ENCODE data around the gene DHH. TPM values are rescaled to one million over a fixed set of nuclear protein-coding genes. Genes with fewer than 3 reads are reported as not detected.

DHH gene
- polyA plus RNA-seq, 2 of the 4 experiments (the other 2 are of a cell fraction): not detected

DNA sequence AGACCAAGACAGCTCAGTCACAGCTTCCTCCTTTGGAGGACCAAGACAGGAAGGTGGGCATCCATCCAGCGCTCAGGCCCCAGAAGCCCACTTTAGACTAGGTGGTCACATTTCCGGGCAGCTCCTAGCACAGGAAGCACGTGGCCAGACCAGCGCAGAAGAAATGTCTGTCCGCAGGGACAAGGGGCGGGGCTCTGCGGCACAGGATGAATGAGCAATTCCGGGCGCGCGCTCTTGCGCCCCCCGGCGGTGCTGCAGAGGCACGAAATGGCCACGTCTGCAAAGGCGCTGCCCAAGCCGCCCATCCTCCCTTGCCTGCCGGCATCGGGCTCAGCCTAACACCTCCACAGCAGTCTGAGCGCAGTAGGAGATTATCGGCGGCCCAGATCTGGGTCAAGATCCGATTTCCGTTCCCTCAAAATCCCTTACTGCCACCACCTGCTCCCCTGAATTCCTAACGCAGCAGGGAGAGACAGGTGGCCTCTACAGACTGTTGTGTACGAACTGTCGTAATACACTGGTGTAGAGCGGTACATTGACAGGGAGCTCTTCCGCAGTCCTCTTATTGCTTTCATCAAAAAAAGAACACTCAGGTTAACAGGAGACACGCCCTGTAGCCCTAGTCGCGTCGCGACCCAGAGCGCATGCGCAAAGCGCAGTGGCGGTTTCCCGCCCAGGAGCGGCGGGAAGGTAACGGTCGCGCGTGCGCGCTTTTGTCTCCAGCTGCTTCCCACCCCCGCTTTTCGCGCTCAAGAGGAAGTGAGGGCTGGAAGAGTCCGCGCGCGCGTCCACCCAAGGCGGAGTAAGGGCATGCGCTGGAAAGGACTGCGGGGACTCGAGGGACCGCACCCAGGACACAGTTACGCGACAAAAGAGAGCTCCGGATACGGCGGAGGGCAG, 35.8 kb upstream of the DHH start:
- DNase-seq (ENCODE audit: low read depth in 1 of 2, low spot score in 1 of 2) (peak; percentile 84 to 96), ATAC-seq (peak; percentile 74 to 80), FAIRE-seq (no peak)
- Histone ChIP-seq H3K9me3 (no peaks in the 10 kb centered on the region), H3K4me2 (peak overlapping the region; percentile 96), H3K27ac (peak overlapping the region; percentile 99), H3K4me1 (peaks cover 27% of the 10 kb centered on the region), H3K4me3 (peak overlapping the region; percentile 93)
- ChIA-PET CTCF (interaction anchor here (0.6 to 6.6 kb wide), 56 partner anchors 8 to 488 kb away, joined by 3 to 115 read pairs (median 4); partner anchors contain the start of genes DHH, LMBR1L, RHEBL1 and TUBA1C), POLR2A (interaction anchor here (0.6 to 3.4 kb wide), 41 partner anchors 9 to 698 kb away, joined by 3 to 66 read pairs (median 4); partner anchors contain the start of genes DHH, LMBR1L, NCKAP5L and PRKAG1)
- 1% methylated on average over 66 of the region's 66 CpGs for WGBS (ENCODE audit: missing lambda C conversion rate)
- 0 out of 2 replicates have a peak, but pooled peaks have one; percentile 17 for TF ChIP-seq NFE2L2 (conservative IDR thresholded peaks at IDR 0.05; ENCODE audit: low read length)
- no peak; the same call in 1 of the 2 replicates for TF ChIP-seq ZNF302 (CRISPR knock-in tag; IDR thresholded peaks at IDR 0.05)
- TF ChIP-seq ZSCAN20 (CRISPR knock-in tag; IDR thresholded peaks at IDR 0.05): no peak
- TF ChIP-seq, protein P1, sequence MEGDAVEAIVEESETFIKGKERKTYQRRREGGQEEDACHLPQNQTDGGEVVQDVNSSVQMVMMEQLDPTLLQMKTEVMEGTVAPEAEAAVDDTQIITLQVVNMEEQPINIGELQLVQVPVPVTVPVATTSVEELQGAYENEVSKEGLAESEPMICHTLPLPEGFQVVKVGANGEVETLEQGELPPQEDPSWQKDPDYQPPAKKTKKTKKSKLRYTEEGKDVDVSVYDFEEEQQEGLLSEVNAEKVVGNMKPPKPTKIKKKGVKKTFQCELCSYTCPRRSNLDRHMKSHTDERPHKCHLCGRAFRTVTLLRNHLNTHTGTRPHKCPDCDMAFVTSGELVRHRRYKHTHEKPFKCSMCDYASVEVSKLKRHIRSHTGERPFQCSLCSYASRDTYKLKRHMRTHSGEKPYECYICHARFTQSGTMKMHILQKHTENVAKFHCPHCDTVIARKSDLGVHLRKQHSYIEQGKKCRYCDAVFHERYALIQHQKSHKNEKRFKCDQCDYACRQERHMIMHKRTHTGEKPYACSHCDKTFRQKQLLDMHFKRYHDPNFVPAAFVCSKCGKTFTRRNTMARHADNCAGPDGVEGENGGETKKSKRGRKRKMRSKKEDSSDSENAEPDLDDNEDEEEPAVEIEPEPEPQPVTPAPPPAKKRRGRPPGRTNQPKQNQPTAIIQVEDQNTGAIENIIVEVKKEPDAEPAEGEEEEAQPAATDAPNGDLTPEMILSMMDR (IDR thresholded peaks at IDR 0.05): peak; percentile 90
- no peak for TF ChIP-seq KDM5A (IDR thresholded peaks at IDR 0.05)
- TF ChIP-seq, protein P2, sequence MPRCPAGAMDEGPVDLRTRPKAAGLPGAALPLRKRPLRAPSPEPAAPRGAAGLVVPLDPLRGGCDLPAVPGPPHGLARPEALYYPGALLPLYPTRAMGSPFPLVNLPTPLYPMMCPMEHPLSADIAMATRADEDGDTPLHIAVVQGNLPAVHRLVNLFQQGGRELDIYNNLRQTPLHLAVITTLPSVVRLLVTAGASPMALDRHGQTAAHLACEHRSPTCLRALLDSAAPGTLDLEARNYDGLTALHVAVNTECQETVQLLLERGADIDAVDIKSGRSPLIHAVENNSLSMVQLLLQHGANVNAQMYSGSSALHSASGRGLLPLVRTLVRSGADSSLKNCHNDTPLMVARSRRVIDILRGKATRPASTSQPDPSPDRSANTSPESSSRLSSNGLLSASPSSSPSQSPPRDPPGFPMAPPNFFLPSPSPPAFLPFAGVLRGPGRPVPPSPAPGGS (IDR thresholded peaks at IDR 0.05): no peak
- TF ChIP-seq SREBF2 (IDR thresholded peaks at IDR 0.05): no peak
- TF ChIP-seq, protein P3, sequence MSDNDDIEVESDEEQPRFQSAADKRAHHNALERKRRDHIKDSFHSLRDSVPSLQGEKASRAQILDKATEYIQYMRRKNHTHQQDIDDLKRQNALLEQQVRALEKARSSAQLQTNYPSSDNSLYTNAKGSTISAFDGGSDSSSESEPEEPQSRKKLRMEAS (IDR thresholded peaks at IDR 0.05): peak; percentile 96
- TF ChIP-seq BHLHE40 (IDR thresholded peaks at IDR 0.05; ENCODE audit: low read depth, low read length): no peak
- TF ChIP-seq FOSB (CRISPR knock-in tag; IDR thresholded peaks at IDR 0.05): peak; percentile 94
- TF ChIP-seq, protein P4, sequence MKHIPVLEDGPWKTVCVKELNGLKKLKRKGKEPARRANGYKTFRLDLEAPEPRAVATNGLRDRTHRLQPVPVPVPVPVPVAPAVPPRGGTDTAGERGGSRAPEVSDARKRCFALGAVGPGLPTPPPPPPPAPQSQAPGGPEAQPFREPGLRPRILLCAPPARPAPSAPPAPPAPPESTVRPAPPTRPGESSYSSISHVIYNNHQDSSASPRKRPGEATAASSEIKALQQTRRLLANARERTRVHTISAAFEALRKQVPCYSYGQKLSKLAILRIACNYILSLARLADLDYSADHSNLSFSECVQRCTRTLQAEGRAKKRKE (CRISPR knock-in tag; IDR thresholded peaks at IDR 0.05; ENCODE audit: low read depth): peak; percentile 71; the same call in 1 of the 2 replicates
- peak; percentile 26 for TF ChIP-seq CHD2 (IDR thresholded peaks at IDR 0.05; ENCODE audit: low read length, partially characterized antibody)
- peak in 1 of 2 experiments; percentile 53; a peak in 4 of 5 replicates for TF ChIP-seq JUN (IDR thresholded peaks at IDR 0.05)
- no peak for TF ChIP-seq CBX8 (IDR thresholded peaks at IDR 0.05)
- TF ChIP-seq HOXB13 (CRISPR knock-in tag; IDR thresholded peaks at IDR 0.05; ENCODE audit: low read depth): no peak
- no peak; the same call in 1 of the 2 replicates for TF ChIP-seq FOXS1 (CRISPR knock-in tag; IDR thresholded peaks at IDR 0.05)
- TF ChIP-seq HOXB5 (CRISPR knock-in tag; IDR thresholded peaks at IDR 0.05): peak; percentile 67; the same call in 1 of the 2 replicates
- TF ChIP-seq TP53 (CRISPR knock-in tag; IDR thresholded peaks at IDR 0.05): peak; percentile 22; the same call in 1 of the 2 replicates
- TF ChIP-seq, protein P5, sequence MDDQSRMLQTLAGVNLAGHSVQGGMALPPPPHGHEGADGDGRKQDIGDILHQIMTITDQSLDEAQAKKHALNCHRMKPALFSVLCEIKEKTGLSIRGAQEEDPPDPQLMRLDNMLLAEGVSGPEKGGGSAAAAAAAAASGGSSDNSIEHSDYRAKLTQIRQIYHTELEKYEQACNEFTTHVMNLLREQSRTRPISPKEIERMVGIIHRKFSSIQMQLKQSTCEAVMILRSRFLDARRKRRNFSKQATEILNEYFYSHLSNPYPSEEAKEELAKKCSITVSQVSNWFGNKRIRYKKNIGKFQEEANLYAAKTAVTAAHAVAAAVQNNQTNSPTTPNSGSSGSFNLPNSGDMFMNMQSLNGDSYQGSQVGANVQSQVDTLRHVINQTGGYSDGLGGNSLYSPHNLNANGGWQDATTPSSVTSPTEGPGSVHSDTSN (IDR thresholded peaks at IDR 0.05): peak; percentile 66; the same call in 1 of the 2 replicates
- TF ChIP-seq NR3C1 (IDR thresholded peaks at IDR 0.05): no peak
- TF ChIP-seq JUNB (IDR thresholded peaks at IDR 0.05): no peak
- no peak for TF ChIP-seq HDAC2 (IDR thresholded peaks at IDR 0.05)
- TF ChIP-seq, protein P6, sequence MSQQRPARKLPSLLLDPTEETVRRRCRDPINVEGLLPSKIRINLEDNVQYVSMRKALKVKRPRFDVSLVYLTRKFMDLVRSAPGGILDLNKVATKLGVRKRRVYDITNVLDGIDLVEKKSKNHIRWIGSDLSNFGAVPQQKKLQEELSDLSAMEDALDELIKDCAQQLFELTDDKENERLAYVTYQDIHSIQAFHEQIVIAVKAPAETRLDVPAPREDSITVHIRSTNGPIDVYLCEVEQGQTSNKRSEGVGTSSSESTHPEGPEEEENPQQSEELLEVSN (IDR thresholded peaks at IDR 0.05; ENCODE audit: borderline replicate concordance, low read depth): peak; percentile 99
- TF ChIP-seq POLR2AphosphoS2 (conservative IDR thresholded peaks at IDR 0.05; ENCODE audit: low read length): peak; percentile 82
- TF ChIP-seq, protein P7, sequence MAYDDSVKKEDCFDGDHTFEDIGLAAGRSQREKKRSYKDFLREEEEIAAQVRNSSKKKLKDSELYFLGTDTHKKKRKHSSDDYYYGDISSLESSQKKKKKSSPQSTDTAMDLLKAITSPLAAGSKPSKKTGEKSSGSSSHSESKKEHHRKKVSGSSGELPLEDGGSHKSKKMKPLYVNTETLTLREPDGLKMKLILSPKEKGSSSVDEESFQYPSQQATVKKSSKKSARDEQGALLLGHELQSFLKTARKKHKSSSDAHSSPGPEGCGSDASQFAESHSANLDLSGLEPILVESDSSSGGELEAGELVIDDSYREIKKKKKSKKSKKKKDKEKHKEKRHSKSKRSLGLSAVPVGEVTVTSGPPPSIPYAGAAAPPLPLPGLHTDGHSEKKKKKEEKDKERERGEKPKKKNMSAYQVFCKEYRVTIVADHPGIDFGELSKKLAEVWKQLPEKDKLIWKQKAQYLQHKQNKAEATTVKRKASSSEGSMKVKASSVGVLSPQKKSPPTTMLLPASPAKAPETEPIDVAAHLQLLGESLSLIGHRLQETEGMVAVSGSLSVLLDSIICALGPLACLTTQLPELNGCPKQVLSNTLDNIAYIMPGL (CRISPR knock-in tag; IDR thresholded peaks at IDR 0.05; ENCODE audit: borderline replicate concordance): no peak
- peak; percentile 44 for TF ChIP-seq POLR2A (IDR thresholded peaks at IDR 0.05; ENCODE audit: low read length)
- no peak for TF ChIP-seq CEBPB (IDR thresholded peaks at IDR 0.05)
- TF ChIP-seq EHF (CRISPR knock-in tag; IDR thresholded peaks at IDR 0.05): peak; percentile 28; the same call in 1 of the 2 replicates
- TF ChIP-seq NPAS2 (CRISPR knock-in tag; IDR thresholded peaks at IDR 0.05; ENCODE audit: borderline replicate concordance): no peak
- TF ChIP-seq PHF8 (IDR thresholded peaks at IDR 0.05; ENCODE audit: borderline replicate concordance, low read depth): no peak
- no peak for TF ChIP-seq ESRRA (IDR thresholded peaks at IDR 0.05; ENCODE audit: borderline replicate concordance, low read length)
- peak; percentile 82 for TF ChIP-seq MAFK (IDR thresholded peaks at IDR 0.05; ENCODE audit: partially characterized antibody)
- TF ChIP-seq FOSL2 (IDR thresholded peaks at IDR 0.05): no peak
- peak; percentile 43; the same call in 1 of the 2 replicates for TF ChIP-seq FOSL2 (CRISPR knock-in tag; IDR thresholded peaks at IDR 0.05)
